HFF-Myc (cell line): Measurements from ENCODE around the gene ZNF484.
"Not testable (repeated sequence)": the region's sequence is repeated elsewhere in the genome, so short reads cannot be mapped to it uniquely, and the experiment has no call there.

Experiments
- DNase-seq: peaks from one replicate; pipeline ENCODE4 v3.0.0-alpha.2; 2011; ENCODE audit warnings: low read depth; ENCODE audit errors: extremely low read depth
- H3K4me3 ChIP-seq: replicated peaks from 2 replicates; pipeline ENCODE4 v1.5.1; 2011; ENCODE audit warnings: low read depth, mild to moderate bottlenecking, control low read depth, low read length
- CTCF ChIP-seq: IDR thresholded peaks from 2 replicates; pipeline ENCODE4 v1.5.1; 2012; ENCODE audit warnings: mild to moderate bottlenecking, low read depth, low read length, control low read depth; ENCODE audit errors: missing control alignments

The ZNF484 gene

GRCh38 chr9:92808726-92809451 is 68.9 kb downstream of the ZNF484 start:
- peak overlapping the region; percentile 13; the same call in 1 of the 2 replicates for H3K4me3 ChIP-seq
- no peak for DNase-seq
- peak; percentile 23 for TF ChIP-seq CTCF

GRCh38 chr9:92807757-92808725 is 69.8 kb downstream of the ZNF484 start:
- TF ChIP-seq CTCF = no peak
- DNase-seq = no peak
- H3K4me3 ChIP-seq = no peak overlapping the region

GRCh38 chr9:92807031-92807756 is 70.6 kb downstream of the ZNF484 start:
- no peak for DNase-seq
- no peak for TF ChIP-seq CTCF
- no peak overlapping the region for H3K4me3 ChIP-seq

GRCh38 chr9:92804727-92805126 is 73.1 kb downstream of the ZNF484 start:
- DNase-seq = no peak
- no peak for TF ChIP-seq CTCF
- H3K4me3 ChIP-seq = no peak overlapping the region

- TF ChIP-seq CTCF = no peak
- H3K4me3 ChIP-seq = no peak overlapping the region
- no peak for DNase-seq
Observed at GRCh38 chr9:92798358-92798757, 79.5 kb downstream of the ZNF484 start.

GRCh38 chr9:92796337-92796804 is 81.5 kb downstream of the ZNF484 start:
- H3K4me3 ChIP-seq, DNase-seq: not testable (repeated sequence)
